NCI-H1417 treated with DMSO at 0.1 percent for 48 hours (cell line): ENCODE measurements around the gene FEM1A.

ENCODE experiments used
- DNase-seq: peaks from one replicate; lab custom pipeline; 2025; lab: John Stamatoyannopoulos, UW

The FEM1A gene

DNA sequence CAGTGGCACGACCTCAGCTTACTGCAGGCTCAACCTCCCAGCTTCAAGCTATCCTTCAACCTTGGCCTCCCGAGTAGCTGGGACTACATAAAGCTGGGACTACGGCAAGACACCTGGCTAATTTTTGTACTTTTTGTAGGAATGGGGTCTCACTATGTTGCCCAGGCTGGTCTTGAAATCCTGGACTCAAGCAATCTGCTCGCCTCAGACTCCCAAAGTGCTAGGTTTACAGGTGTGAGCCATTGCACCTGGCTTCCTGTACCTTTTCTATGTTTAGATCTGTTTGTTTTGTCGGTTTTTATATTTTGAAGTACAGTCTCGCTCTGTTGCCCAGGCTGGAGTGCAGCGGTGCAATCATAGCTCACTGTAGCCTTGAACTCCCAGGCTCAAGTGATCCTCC lies 57.5 kb downstream of the FEM1A start:
- DNase-seq: no peak
